Measurements from ENCODE around the gene CCL22. TPM values are rescaled to one million over a fixed set of nuclear protein-coding genes. Genes with fewer than 3 reads are reported as not detected.

CCL22 gene
- total and polyA plus RNA-seq, 2 experiments from 2014 or later, result 0.19 TPM; not detected in 1

DNA sequence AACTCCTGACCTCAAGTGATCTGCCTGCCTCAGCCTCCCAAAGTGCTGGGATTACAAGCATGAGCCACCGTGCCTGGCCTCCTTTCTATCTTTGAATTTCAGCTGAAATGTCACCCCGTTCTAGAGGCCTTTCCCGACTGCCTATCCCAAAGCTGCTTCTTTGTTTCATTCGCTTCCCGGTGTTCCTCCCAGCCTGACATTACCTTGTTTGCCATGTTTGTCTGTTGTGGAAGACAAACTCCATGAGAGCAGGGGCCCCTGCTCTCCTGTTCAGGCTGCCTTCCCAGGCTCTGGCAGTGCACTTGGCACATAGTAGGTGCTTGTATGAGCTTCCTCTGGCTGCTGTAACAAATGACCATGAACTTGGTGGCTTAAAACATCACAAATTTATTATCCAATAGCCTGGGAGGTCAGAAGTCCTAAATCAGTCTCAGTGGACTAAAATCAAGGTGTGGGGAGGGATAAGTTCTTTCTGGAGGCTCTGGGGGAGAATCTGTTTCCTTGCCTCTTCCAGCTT is 2.6 kb upstream of the CCL22 start:
- H3K36me3 ChIP-seq (ENCODE audit: insufficient read depth), result no peaks in the 10 kb centered on the region
- H4K20me1 ChIP-seq (replicated peaks; ENCODE audit: insufficient read depth), result no peaks in the 10 kb centered on the region; the same call in 1 of the 2 replicates
- no peaks in the 10 kb centered on the region for H3K36me3 Mint-ChIP-seq (ENCODE audit: low read depth)
- H2AFZ ChIP-seq, result no peak overlapping the region
- H3K27ac ChIP-seq (ENCODE audit: low read depth), result no peak overlapping the region
- no peaks in the 10 kb centered on the region for H3K4me1 ChIP-seq (ENCODE audit: insufficient read depth)
- ATAC-seq (no peak), DNase-seq (ENCODE audit: low spot score) (no peak)
- H3K27me3 ChIP-seq (ENCODE audit: insufficient read depth), result no peaks in the 10 kb centered on the region
- no peak overlapping the region for H3K27ac Mint-ChIP-seq
- H3K27me3 Mint-ChIP-seq (ENCODE audit: insufficient read depth, low read depth, poor library complexity), result peaks cover 9% of the 10 kb centered on the region
- H3F3A ChIP-seq (replicated peaks; ENCODE audit: low read depth), result no peaks in the 10 kb centered on the region
- no peak overlapping the region for H3K4me3 ChIP-seq
- TF ChIP-seq CREB1 (CRISPR knock-in tag; IDR thresholded peaks at IDR 0.05; ENCODE audit: low read depth) (no peak), ZNF331 (CRISPR knock-in tag; IDR thresholded peaks at IDR 0.05; ENCODE audit: low read depth) (no peak), POLR2AphosphoS5 (IDR thresholded peaks at IDR 0.05; ENCODE audit: low read depth) (no peak)
- H3K4me2 ChIP-seq, result no peak overlapping the region
- peaks cover 6% of the 10 kb centered on the region; the same call in 1 of the 3 replicates for H3K4me1 Mint-ChIP-seq
- no peaks in the 10 kb centered on the region; the same call in 2 of the 3 replicates for H3K9me3 Mint-ChIP-seq
- H3K79me2 ChIP-seq (replicated peaks; ENCODE audit: insufficient read depth), result no peaks in the 10 kb centered on the region
- H3K9me2 ChIP-seq (ENCODE audit: insufficient read depth), result no peaks in the 10 kb centered on the region
- no peak overlapping the region for H3K4me3 Mint-ChIP-seq

DNA sequence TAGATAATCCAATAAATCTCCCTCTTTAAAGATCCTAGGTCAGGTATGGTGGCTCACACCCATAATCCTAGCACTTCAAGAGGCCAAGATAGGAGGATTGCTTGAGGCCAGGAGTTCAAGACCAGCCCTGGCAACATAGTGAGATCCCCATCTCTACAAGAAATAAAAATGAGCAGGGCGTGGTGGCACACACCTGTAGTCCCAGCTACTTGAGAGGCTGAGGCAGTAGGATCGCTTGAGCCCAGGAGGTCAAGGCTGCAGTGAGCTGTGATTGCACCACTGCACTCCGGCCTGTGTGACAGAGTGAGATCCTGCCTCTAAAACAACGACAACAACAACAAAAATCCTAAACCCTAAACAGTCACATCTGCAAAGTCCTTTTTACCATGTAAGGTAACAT is 2.0 kb upstream of the CCL22 start:
- Mint-ChIP-seq H3K27me3 (ENCODE audit: insufficient read depth, low read depth, poor library complexity) (peaks cover 9% of the 10 kb centered on the region), H3K9me3 (no peaks in the 10 kb centered on the region; the same call in 2 of the 3 replicates), H3K36me3 (ENCODE audit: low read depth) (no peaks in the 10 kb centered on the region), H3K27ac (no peak overlapping the region), H3K4me1 (peaks cover 6% of the 10 kb centered on the region; the same call in 1 of the 3 replicates), H3K4me3 (no peak overlapping the region)
- H3K4me2 ChIP-seq, result no peak overlapping the region
- no peaks in the 10 kb centered on the region for H3K27me3 ChIP-seq (ENCODE audit: insufficient read depth)
- no peaks in the 10 kb centered on the region for H3K36me3 ChIP-seq (ENCODE audit: insufficient read depth)
- ATAC-seq (no peak), DNase-seq (ENCODE audit: low spot score) (no peak)
- H2AFZ ChIP-seq, result no peak overlapping the region
- no peaks in the 10 kb centered on the region for H3K4me1 ChIP-seq (ENCODE audit: insufficient read depth)
- H4K20me1 ChIP-seq (replicated peaks; ENCODE audit: insufficient read depth), result no peaks in the 10 kb centered on the region; the same call in 1 of the 2 replicates
- H3F3A ChIP-seq (replicated peaks; ENCODE audit: low read depth), result no peaks in the 10 kb centered on the region
- H3K79me2 ChIP-seq (replicated peaks; ENCODE audit: insufficient read depth), result no peaks in the 10 kb centered on the region
- no peak overlapping the region for H3K4me3 ChIP-seq
- H3K9me2 ChIP-seq (ENCODE audit: insufficient read depth), result no peaks in the 10 kb centered on the region
- no peak overlapping the region for H3K27ac ChIP-seq (ENCODE audit: low read depth)
- no peak for TF ChIP-seq EZH2 (IDR thresholded peaks at IDR 0.05; ENCODE audit: low read depth, unreplicated experiment)
- TF ChIP-seq, protein P1, sequence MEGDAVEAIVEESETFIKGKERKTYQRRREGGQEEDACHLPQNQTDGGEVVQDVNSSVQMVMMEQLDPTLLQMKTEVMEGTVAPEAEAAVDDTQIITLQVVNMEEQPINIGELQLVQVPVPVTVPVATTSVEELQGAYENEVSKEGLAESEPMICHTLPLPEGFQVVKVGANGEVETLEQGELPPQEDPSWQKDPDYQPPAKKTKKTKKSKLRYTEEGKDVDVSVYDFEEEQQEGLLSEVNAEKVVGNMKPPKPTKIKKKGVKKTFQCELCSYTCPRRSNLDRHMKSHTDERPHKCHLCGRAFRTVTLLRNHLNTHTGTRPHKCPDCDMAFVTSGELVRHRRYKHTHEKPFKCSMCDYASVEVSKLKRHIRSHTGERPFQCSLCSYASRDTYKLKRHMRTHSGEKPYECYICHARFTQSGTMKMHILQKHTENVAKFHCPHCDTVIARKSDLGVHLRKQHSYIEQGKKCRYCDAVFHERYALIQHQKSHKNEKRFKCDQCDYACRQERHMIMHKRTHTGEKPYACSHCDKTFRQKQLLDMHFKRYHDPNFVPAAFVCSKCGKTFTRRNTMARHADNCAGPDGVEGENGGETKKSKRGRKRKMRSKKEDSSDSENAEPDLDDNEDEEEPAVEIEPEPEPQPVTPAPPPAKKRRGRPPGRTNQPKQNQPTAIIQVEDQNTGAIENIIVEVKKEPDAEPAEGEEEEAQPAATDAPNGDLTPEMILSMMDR (conservative IDR thresholded peaks at IDR 0.05; ENCODE audit: low read depth in 2 of 2), result no peak
- TF ChIP-seq JUNB (IDR thresholded peaks at IDR 0.05; ENCODE audit: unreplicated experiment), result no peak
- TF ChIP-seq ZNF114 (CRISPR knock-in tag; IDR thresholded peaks at IDR 0.05), result no peak
- TF ChIP-seq ZNF331 (CRISPR knock-in tag; IDR thresholded peaks at IDR 0.05; ENCODE audit: low read depth), result no peak
- TF ChIP-seq STAT1 (IDR thresholded peaks at IDR 0.05; ENCODE audit: unreplicated experiment), result no peak
- TF ChIP-seq NANOG (IDR thresholded peaks at IDR 0.05; ENCODE audit: borderline replicate concordance), result no peak
- TF ChIP-seq, protein P2, sequence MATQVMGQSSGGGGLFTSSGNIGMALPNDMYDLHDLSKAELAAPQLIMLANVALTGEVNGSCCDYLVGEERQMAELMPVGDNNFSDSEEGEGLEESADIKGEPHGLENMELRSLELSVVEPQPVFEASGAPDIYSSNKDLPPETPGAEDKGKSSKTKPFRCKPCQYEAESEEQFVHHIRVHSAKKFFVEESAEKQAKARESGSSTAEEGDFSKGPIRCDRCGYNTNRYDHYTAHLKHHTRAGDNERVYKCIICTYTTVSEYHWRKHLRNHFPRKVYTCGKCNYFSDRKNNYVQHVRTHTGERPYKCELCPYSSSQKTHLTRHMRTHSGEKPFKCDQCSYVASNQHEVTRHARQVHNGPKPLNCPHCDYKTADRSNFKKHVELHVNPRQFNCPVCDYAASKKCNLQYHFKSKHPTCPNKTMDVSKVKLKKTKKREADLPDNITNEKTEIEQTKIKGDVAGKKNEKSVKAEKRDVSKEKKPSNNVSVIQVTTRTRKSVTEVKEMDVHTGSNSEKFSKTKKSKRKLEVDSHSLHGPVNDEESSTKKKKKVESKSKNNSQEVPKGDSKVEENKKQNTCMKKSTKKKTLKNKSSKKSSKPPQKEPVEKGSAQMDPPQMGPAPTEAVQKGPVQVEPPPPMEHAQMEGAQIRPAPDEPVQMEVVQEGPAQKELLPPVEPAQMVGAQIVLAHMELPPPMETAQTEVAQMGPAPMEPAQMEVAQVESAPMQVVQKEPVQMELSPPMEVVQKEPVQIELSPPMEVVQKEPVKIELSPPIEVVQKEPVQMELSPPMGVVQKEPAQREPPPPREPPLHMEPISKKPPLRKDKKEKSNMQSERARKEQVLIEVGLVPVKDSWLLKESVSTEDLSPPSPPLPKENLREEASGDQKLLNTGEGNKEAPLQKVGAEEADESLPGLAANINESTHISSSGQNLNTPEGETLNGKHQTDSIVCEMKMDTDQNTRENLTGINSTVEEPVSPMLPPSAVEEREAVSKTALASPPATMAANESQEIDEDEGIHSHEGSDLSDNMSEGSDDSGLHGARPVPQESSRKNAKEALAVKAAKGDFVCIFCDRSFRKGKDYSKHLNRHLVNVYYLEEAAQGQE (IDR thresholded peaks at IDR 0.05; ENCODE audit: unreplicated experiment), result no peak
- no peak for TF ChIP-seq EZH2phosphoT487 (IDR thresholded peaks at IDR 0.05; ENCODE audit: unreplicated experiment)

Data from GM23338 (cell line).